ENCODE data around the gene UNCX.

The UNCX gene

DNA sequence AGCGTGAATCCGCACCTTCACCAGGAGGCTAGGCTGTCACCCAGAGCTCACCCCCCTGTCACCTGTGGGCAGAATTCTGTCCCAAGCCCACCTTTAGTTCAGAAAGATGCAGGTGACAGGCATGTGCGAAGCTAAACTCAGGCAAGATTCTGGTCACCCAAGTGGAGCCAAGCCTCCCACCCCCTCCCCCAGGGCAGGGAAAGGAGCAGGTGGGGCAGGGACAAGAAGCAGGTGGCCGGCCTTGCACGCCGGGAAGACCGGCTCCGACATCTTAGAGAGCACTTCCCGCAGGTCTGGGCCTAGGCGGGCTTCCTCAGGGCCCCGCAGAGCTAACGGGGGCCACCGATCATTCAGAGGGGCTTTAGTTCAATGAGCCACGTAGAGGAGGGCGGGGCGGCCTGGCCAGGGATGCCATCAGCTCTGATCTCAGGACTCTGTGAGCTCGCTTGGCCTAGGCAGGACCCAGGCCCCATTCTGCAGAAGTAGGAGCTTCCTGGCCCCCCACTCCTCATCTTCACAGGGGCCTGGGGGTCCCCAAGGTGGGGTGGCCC, 19.9 kb downstream of the UNCX start:
- H3K27me3 ChIP-seq (replicated peaks; ENCODE audit: insufficient read depth, low read length) = peaks cover 90% of the 10 kb centered on the region

DNA sequence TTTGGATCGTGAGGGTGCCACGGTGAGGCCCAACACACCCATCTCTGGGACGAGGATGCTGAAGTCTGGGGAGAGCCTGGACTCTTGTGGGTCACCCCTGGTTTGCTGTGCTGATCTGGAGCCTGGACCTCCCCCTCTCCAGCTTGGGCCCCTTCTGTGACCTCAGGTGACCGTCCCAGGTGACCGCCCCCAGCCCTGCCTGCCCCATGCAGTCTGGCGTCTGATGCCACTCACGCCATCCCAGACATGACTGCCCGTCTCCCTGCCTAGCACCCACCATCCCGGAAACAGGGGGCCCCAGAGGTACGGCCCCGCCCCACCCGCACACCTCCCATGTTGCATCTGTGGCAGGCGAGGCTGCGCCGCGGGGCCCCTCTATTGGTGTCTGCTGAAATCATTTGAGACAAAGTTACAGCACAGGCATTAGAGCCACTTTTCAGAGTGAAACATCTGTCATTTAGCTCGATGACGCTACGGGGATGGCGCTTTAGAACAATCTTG, 21.1 kb downstream of the UNCX start:
- Histone ChIP-seq H3K9me2 (replicated peaks; ENCODE audit: insufficient read depth, low read length) (no peaks in the 10 kb centered on the region), H3K4me3 (ENCODE audit: low read length) (no peak overlapping the region), H3K4me1 (ENCODE audit: low read length) (no peaks in the 10 kb centered on the region), H3K9ac (ENCODE audit: low read length) (no peak overlapping the region), H2AFZ (ENCODE audit: low read length) (no peak overlapping the region), H3F3A (ENCODE audit: insufficient read depth, low read length) (no peaks in the 10 kb centered on the region), H3K9me3 (replicated peaks; ENCODE audit: insufficient read depth, low read length) (no peaks in the 10 kb centered on the region), H3K27ac (ENCODE audit: low read length) (no peak overlapping the region), H3K27me3 (replicated peaks; ENCODE audit: insufficient read depth, low read length) (peaks cover 88% of the 10 kb centered on the region), H4K20me1 (ENCODE audit: insufficient read depth, low read length) (no peaks in the 10 kb centered on the region), H3K4me2 (ENCODE audit: low read depth, low read length) (no peak overlapping the region), H3K79me2 (ENCODE audit: low read length) (no peaks in the 10 kb centered on the region), H3K36me3 (replicated peaks; ENCODE audit: insufficient read depth, low read length) (no peaks in the 10 kb centered on the region)
- TF ChIP-seq, protein P1, sequence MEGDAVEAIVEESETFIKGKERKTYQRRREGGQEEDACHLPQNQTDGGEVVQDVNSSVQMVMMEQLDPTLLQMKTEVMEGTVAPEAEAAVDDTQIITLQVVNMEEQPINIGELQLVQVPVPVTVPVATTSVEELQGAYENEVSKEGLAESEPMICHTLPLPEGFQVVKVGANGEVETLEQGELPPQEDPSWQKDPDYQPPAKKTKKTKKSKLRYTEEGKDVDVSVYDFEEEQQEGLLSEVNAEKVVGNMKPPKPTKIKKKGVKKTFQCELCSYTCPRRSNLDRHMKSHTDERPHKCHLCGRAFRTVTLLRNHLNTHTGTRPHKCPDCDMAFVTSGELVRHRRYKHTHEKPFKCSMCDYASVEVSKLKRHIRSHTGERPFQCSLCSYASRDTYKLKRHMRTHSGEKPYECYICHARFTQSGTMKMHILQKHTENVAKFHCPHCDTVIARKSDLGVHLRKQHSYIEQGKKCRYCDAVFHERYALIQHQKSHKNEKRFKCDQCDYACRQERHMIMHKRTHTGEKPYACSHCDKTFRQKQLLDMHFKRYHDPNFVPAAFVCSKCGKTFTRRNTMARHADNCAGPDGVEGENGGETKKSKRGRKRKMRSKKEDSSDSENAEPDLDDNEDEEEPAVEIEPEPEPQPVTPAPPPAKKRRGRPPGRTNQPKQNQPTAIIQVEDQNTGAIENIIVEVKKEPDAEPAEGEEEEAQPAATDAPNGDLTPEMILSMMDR (IDR thresholded peaks at IDR 0.05; ENCODE audit: low read length) = no peak
- TF ChIP-seq EZH2 (optimal IDR thresholded peaks at IDR 0.05; ENCODE audit: low read depth, low read length) = no peak
- no peak for TF ChIP-seq EZH2phosphoT487 (IDR thresholded peaks at IDR 0.05; ENCODE audit: low read length)
- no peak for DNase-seq

More for the DNA sequence above, 19.9 kb downstream of the UNCX start:
- Histone ChIP-seq H2AFZ (ENCODE audit: low read length) (no peak overlapping the region), H3F3A (ENCODE audit: insufficient read depth, low read length) (no peaks in the 10 kb centered on the region), H3K4me3 (ENCODE audit: low read length) (no peak overlapping the region), H3K4me2 (ENCODE audit: low read depth, low read length) (no peak overlapping the region), H3K79me2 (ENCODE audit: low read length) (no peaks in the 10 kb centered on the region), H3K9me3 (replicated peaks; ENCODE audit: insufficient read depth, low read length) (no peaks in the 10 kb centered on the region), H3K9me2 (replicated peaks; ENCODE audit: insufficient read depth, low read length) (no peaks in the 10 kb centered on the region), H3K36me3 (replicated peaks; ENCODE audit: insufficient read depth, low read length) (no peaks in the 10 kb centered on the region), H3K27ac (ENCODE audit: low read length) (no peak overlapping the region), H4K20me1 (ENCODE audit: insufficient read depth, low read length) (no peaks in the 10 kb centered on the region), H3K4me1 (ENCODE audit: low read length) (no peaks in the 10 kb centered on the region), H3K9ac (ENCODE audit: low read length) (no peak overlapping the region)
- TF ChIP-seq EZH2 (optimal IDR thresholded peaks at IDR 0.05; ENCODE audit: low read depth, low read length) (no peak), EZH2phosphoT487 (IDR thresholded peaks at IDR 0.05; ENCODE audit: low read length) (no peak)
- TF ChIP-seq, protein P1 (IDR thresholded peaks at IDR 0.05; ENCODE audit: low read length) = no peak
- DNase-seq = no peak

DNA sequence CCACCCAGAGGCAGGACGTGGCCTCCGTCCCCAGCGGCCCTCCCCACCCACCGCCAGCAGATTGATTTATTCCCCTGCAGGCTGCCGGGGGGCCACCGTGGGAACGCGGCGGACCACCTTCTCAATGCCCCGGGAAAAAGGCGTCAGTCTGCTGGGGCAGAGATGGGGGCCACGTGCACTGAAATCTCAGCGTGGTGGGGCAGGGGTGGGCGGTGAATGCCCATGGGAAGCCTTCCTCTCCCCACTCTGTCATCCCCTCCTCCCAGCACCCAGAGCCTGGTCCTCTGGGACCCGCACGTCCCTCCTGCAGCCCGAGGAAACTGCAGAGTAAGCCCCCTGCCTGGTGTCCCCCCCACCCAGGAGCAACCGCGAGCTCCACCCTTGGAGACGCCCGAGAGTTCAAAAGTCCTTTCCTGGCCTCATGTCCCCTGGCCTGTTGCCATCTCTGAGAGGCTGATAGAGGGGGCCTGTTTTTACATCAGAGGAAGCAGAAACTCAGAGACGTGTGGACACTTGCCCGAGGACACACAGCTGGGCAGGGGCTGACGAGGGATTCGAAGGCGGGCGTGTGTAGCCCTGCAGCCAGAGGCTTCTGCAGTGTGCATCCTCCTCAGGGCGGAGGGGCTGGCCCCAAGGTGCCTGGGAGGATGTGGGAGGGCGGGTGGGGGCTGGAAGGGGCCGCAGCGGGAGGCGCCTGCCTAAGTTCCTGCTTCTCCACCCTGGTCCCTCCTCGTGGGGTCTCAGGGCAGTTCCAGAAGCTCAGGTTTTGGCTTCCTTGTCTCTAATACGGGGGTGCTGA, 21.8 kb downstream of the UNCX start:
- Histone ChIP-seq H3K9me3 (replicated peaks; ENCODE audit: insufficient read depth, low read length) (no peaks in the 10 kb centered on the region), H3K4me3 (ENCODE audit: low read length) (no peak overlapping the region), H3K79me2 (ENCODE audit: low read length) (no peaks in the 10 kb centered on the region), H3K27ac (ENCODE audit: low read length) (no peak overlapping the region), H4K20me1 (ENCODE audit: insufficient read depth, low read length) (no peaks in the 10 kb centered on the region), H3K4me1 (ENCODE audit: low read length) (no peaks in the 10 kb centered on the region), H3K36me3 (replicated peaks; ENCODE audit: insufficient read depth, low read length) (no peaks in the 10 kb centered on the region), H3K27me3 (replicated peaks; ENCODE audit: insufficient read depth, low read length) (peaks cover 91% of the 10 kb centered on the region), H3K9ac (ENCODE audit: low read length) (no peak overlapping the region), H2AFZ (ENCODE audit: low read length) (no peak overlapping the region), H3K9me2 (replicated peaks; ENCODE audit: insufficient read depth, low read length) (no peaks in the 10 kb centered on the region), H3F3A (ENCODE audit: insufficient read depth, low read length) (no peaks in the 10 kb centered on the region), H3K4me2 (ENCODE audit: low read depth, low read length) (no peak overlapping the region)
- no peak for DNase-seq
- TF ChIP-seq EZH2 (optimal IDR thresholded peaks at IDR 0.05; ENCODE audit: low read depth, low read length) (no peak), EZH2phosphoT487 (IDR thresholded peaks at IDR 0.05; ENCODE audit: low read length) (no peak)
- TF ChIP-seq, protein P1 (IDR thresholded peaks at IDR 0.05; ENCODE audit: low read length) = no peak
